ENCODE data around the gene CUX1. TPM values are rescaled to one million over a fixed set of nuclear protein-coding genes. Genes with fewer than 3 reads are reported as not detected.

CUX1 gene
- total and polyA plus RNA-seq, 12 donors: 34.5 to 176 (median 145) TPM

DNA sequence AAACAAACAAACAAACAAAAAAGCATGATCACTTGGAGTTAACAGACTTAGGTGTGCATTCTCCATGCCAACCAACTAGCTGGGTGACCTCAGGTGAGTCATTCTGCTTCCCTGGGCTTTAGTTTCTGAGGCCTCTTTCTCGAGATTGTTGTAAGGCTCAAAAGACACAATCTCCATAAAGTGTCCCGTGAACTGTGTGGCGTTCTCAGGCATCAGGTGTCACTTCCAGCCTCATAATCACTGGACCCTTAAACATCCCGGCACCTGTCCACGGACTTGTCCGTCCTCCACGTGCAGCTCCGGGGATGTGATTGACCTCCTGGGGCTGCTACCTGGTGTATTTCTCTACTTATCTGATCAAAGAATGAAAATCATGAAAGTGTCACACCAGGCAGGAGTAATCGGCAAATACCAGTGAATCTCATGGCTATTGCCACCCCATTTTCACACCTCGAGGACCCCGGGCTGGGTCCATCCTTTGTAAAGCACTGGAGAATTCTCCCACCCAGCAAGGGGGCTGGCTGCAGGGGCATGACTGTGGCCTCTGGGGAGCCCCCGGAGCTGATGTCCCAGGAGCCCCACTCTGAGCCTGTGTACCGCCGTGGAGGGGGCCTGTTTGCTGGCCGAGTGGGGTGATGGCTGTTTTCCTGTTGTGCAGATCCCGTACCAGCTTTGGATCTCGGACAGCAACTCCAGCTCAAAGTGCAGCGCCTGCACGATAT is 279.4 kb downstream of the CUX1 start:
- 90 to 93% methylated on average over 19 of the region's 19 CpGs for WGBS, 2 donors

DNA sequence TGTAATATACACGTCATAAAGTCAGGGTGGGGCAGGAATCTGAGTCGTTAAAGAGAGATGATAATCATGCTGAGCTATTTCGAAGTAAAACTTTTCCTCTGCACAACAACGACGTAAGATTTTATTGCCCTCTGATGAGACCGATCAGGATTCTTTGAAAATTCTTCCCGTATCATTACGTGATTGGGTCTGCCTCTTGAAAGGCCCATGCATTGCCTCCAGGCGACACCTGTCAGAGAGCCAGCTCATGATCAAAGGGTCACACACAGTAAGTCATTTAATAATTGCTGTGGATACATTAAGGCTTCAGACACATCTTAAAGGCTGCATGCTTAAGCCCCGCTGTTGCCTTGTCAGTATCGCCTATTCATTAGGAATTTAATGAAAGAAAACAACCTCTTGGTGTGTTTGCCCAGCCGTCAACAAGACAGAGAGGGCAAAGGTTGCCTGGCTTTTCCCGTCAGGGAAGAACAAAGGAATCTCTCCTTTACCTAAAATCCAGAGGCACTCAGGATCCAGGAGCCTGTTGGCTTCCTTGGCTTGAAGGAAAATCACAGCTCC is 280.3 kb downstream of the CUX1 start:
- intact Hi-C loops (cut with DNase I): no loop called here
- no peak for ATAC-seq
- 75 to 80% methylated on average over 13 of the region's 13 CpGs for WGBS, 2 donors
- H3K9me3 ChIP-seq: no peaks in the 10 kb centered on the region
- H3K36me3 ChIP-seq: peaks cover 0 to 54% (median 11%) of the 10 kb centered on the region in 9 donors
- no peak overlapping the region for H3K4me3 ChIP-seq
- TF ChIP-seq, protein P1, sequence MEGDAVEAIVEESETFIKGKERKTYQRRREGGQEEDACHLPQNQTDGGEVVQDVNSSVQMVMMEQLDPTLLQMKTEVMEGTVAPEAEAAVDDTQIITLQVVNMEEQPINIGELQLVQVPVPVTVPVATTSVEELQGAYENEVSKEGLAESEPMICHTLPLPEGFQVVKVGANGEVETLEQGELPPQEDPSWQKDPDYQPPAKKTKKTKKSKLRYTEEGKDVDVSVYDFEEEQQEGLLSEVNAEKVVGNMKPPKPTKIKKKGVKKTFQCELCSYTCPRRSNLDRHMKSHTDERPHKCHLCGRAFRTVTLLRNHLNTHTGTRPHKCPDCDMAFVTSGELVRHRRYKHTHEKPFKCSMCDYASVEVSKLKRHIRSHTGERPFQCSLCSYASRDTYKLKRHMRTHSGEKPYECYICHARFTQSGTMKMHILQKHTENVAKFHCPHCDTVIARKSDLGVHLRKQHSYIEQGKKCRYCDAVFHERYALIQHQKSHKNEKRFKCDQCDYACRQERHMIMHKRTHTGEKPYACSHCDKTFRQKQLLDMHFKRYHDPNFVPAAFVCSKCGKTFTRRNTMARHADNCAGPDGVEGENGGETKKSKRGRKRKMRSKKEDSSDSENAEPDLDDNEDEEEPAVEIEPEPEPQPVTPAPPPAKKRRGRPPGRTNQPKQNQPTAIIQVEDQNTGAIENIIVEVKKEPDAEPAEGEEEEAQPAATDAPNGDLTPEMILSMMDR (IDR thresholded peaks at IDR 0.05): no peak
- H3K4me1 ChIP-seq: peaks cover 0 to 20% (median 8%) of the 10 kb centered on the region in 9 donors
- no peaks in the 10 kb centered on the region for H3K27me3 ChIP-seq
- no peak for DNase-seq
- no peak overlapping the region for H3K27ac ChIP-seq

More for the DNA sequence above, 279.4 kb downstream of the CUX1 start:
- H3K9me3 ChIP-seq: no peaks in the 10 kb centered on the region
- intact Hi-C loops (cut with DNase I): no loop called here
- no peak overlapping the region for H3K4me3 ChIP-seq
- DNase-seq: no peak
- peaks cover 0 to 20% (median 8%) of the 10 kb centered on the region in 9 donors for H3K4me1 ChIP-seq
- H3K27ac ChIP-seq: no peak overlapping the region
- TF ChIP-seq, protein P1 (IDR thresholded peaks at IDR 0.05): no peak
- ATAC-seq: no peak
- H3K36me3 ChIP-seq: peaks cover 0 to 50% (median 11%) of the 10 kb centered on the region in 9 donors
- no peaks in the 10 kb centered on the region for H3K27me3 ChIP-seq

DNA sequence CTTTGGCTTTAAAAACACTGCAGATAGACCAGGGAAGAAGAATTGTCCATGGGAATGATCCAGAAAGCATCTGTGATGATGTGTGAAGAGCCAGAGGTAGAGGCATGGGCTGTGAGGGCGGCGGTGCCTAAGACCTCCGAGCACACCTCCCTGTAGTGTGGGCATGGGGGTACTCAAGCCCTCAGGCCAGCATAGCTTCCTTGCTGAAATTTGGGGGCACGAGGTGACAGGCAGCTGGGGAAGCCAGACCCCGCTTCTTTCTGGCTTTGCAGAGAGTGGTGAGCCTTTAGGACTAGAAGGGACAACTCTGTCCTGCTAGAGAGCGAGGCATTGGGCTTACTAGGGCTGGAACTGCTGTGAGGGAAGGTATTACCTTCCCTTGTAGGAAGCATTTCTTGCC is 281.6 kb downstream of the CUX1 start:
- H3K9me3 ChIP-seq: no peaks in the 10 kb centered on the region
- peaks cover 0 to 65% (median 11%) of the 10 kb centered on the region in 9 donors for H3K36me3 ChIP-seq
- ATAC-seq: no peak
- intact Hi-C loops (cut with DNase I): no loop called here
- DNase-seq: no peak
- H3K27me3 ChIP-seq: no peaks in the 10 kb centered on the region
- 94 to 97% methylated on average over 6 of the region's 6 CpGs for WGBS, 2 donors
- no peak overlapping the region for H3K27ac ChIP-seq
- no peak overlapping the region for H3K4me3 ChIP-seq
- TF ChIP-seq, protein P1 (IDR thresholded peaks at IDR 0.05): no peak
- H3K4me1 ChIP-seq: peaks cover 0 to 9% (median 3%) of the 10 kb centered on the region in 9 donors

DNA sequence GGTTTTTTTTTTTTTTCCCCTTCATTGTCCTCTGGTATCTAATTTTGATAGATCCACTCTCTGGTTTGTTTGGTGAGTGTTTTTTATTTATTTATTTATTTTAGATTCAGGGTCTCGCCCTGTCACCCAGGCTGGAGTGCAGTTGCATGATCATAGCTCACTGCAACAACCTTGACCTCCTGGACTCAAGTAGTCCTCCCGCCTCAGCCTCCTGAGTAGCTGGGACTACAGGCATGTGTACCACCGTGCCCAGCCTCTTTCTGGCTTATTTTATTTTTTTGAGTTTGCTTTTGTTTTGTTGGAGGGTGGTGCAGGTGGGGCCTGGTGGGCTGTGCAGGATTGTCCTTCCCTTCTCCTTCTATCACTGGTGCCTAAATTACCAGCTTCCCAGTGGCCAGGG is 282.0 kb downstream of the CUX1 start:
- DNase-seq: no peak
- H3K27me3 ChIP-seq: no peaks in the 10 kb centered on the region
- TF ChIP-seq, protein P1 (IDR thresholded peaks at IDR 0.05): no peak
- H3K4me1 ChIP-seq: peaks cover 0 to 4% (median 0%) of the 10 kb centered on the region in 9 donors
- H3K27ac ChIP-seq: no peak overlapping the region
- H3K36me3 ChIP-seq: peaks cover 0 to 70% (median 11%) of the 10 kb centered on the region in 9 donors
- no peak overlapping the region for H3K4me3 ChIP-seq
- H3K9me3 ChIP-seq: no peaks in the 10 kb centered on the region
- WGBS, 2 donors: 96 to 99% methylated on average over 3 of the region's 3 CpGs
- no peak for ATAC-seq
- intact Hi-C loops (cut with DNase I): no loop called here

Measured in heart right ventricle (tissue), 16 donors.